ENCODE measurements around the gene CLEC18C. TPM values are rescaled to one million over a fixed set of nuclear protein-coding genes. Genes with fewer than 3 reads are reported as not detected.

CLEC18C gene
- total and polyA plus RNA-seq, 2 of the 4 experiments (the other 2 are of a cell fraction), result 0.03 TPM; not detected in 1

DNA sequence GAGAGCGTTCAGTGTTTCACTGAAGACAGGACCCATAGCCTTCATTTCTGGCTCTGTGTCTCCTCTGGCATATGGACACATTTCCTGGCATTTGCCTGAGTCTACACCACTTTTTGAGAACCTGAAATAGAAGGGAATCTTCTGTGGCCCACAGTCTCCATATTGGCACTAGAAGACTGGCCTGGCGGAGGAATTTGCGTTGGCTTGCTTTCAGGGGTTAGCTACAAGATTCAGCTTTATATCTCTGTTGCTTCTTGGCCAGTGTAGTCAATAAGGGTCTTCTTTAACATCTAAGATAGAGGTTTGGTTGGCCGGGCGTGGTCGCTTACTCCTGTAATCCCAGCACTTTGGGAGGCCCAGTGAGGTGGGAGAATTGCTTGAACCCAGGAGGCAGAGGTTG lies 12.8 kb upstream of the CLEC18C start:
- Histone ChIP-seq H4K91ac (ENCODE audit: insufficient read depth, low read depth, low read length) (no peak overlapping the region), H3K23ac (ENCODE audit: low read depth, low read length) (no peak overlapping the region), H2AFZ (replicated peaks; ENCODE audit: low read length, poor library complexity) (no peak overlapping the region), H3K9me1 (ENCODE audit: insufficient read depth, low read length) (peaks cover 10% of the 10 kb centered on the region; the same call in 1 of the 2 replicates), H3K9ac (ENCODE audit: low read depth, low read length) (no peak overlapping the region), H2AK9ac (replicated peaks; ENCODE audit: low read depth, low read length, poor library complexity) (no peak overlapping the region), H3K4ac (ENCODE audit: low read depth, low read length) (no peak overlapping the region), H4K8ac (ENCODE audit: low read depth in 2 of 2, low read length in 2 of 2) (no peak overlapping the region), H3K56ac (ENCODE audit: extremely low read depth, insufficient read depth, low read length) (no peak overlapping the region), H2AK5ac (ENCODE audit: low read depth, low read length) (no peak overlapping the region), H2BK120ac (ENCODE audit: low read depth, low read length) (no peak overlapping the region), H4K5ac (ENCODE audit: low read depth, low read length) (no peak overlapping the region), H3K4me1 (ENCODE audit: control insufficient read depth, insufficient read depth, low read length) (peaks cover 8% of the 10 kb centered on the region), H3K9me3 (ENCODE audit: control insufficient read depth, insufficient read depth, low read length) (no peaks in the 10 kb centered on the region), H3K4me2 (ENCODE audit: low read depth, low read length) (no peak overlapping the region), H3K18ac (ENCODE audit: low read depth, low read length) (no peak overlapping the region), H2BK5ac (ENCODE audit: low read depth, low read length, poor library complexity, severe bottlenecking) (no peak overlapping the region), H4K20me1 (ENCODE audit: insufficient read depth, low read length) (peaks cover 3% of the 10 kb centered on the region; the same call in 1 of the 2 replicates), H3K27me3 (ENCODE audit: control insufficient read depth, insufficient read depth, low read length) (no peaks in the 10 kb centered on the region), H3K36me3 (ENCODE audit: control insufficient read depth, insufficient read depth, low read length) (peaks cover 44% of the 10 kb centered on the region), H3K14ac (replicated peaks; ENCODE audit: low read depth, low read length) (no peak overlapping the region), H2BK20ac (ENCODE audit: low read depth, low read length) (no peak overlapping the region), H3K27ac (ENCODE audit: insufficient read depth, low read length) (no peak overlapping the region), H3K4me3 (ENCODE audit: insufficient read depth, low read depth, low read length) (no peak overlapping the region), H2BK15ac (ENCODE audit: low read depth, low read length) (no peak overlapping the region), H3K79me1 (ENCODE audit: low read depth in 1 of 2, low read length in 2 of 2) (no peaks in the 10 kb centered on the region)
- ChIA-PET POLR2A (ENCODE audit: unreplicated experiment) (no interaction called here), CTCF (no interaction called here)
- ATAC-seq (ENCODE audit: low read depth) (no peak), DNase-seq (no peak)
- 100% methylated on average over 3 of the region's 6 CpGs; no CpG with 5 or more reads in 1 of the 2 experiments for WGBS, 2 experiments (ENCODE audit: extremely low coverage in 2 of 2, insufficient read length in 1 of 2)
- in situ Hi-C loops (cut with MboI; ENCODE audit: low sequenced_read_pairs), result no loop called here
- intact Hi-C loops (cut with micrococcal nuclease), result no loop called here
- dilution Hi-C loops (cut with HindIII; ENCODE audit: low sequenced_read_pairs, unreplicated experiment), result no loop called here
- BruUV-seq (replicated peaks), result no TSS peak
- TF ChIP-seq, protein P1, sequence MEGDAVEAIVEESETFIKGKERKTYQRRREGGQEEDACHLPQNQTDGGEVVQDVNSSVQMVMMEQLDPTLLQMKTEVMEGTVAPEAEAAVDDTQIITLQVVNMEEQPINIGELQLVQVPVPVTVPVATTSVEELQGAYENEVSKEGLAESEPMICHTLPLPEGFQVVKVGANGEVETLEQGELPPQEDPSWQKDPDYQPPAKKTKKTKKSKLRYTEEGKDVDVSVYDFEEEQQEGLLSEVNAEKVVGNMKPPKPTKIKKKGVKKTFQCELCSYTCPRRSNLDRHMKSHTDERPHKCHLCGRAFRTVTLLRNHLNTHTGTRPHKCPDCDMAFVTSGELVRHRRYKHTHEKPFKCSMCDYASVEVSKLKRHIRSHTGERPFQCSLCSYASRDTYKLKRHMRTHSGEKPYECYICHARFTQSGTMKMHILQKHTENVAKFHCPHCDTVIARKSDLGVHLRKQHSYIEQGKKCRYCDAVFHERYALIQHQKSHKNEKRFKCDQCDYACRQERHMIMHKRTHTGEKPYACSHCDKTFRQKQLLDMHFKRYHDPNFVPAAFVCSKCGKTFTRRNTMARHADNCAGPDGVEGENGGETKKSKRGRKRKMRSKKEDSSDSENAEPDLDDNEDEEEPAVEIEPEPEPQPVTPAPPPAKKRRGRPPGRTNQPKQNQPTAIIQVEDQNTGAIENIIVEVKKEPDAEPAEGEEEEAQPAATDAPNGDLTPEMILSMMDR (conservative IDR thresholded peaks at IDR 0.05; ENCODE audit: low read depth, low read length), result no peak
- TF ChIP-seq POLR2A (IDR thresholded peaks at IDR 0.05; ENCODE audit: low read depth, low read length), result no peak
- TF ChIP-seq FOS (IDR thresholded peaks at IDR 0.05; ENCODE audit: low read depth, low read length), result no peak
- TF ChIP-seq USF2 (IDR thresholded peaks at IDR 0.05; ENCODE audit: low read depth, low read length), result no peak
- no peak for TF ChIP-seq SMC3 (IDR thresholded peaks at IDR 0.05; ENCODE audit: low read depth, low read length)
- TF ChIP-seq MXI1 (IDR thresholded peaks at IDR 0.05; ENCODE audit: borderline replicate concordance, low read depth, low read length), result no peak
- TF ChIP-seq NFE2L2 (IDR thresholded peaks at IDR 0.05; ENCODE audit: low read depth, low read length), result no peak
- no peak for TF ChIP-seq RCOR1 (IDR thresholded peaks at IDR 0.05; ENCODE audit: insufficient replicate concordance, low read length)
- no peak for TF ChIP-seq CEBPB (IDR thresholded peaks at IDR 0.05; ENCODE audit: low read depth, low read length)
- no peak for TF ChIP-seq CHD1 (IDR thresholded peaks at IDR 0.05; ENCODE audit: low read depth, low read length)
- TF ChIP-seq BHLHE40 (IDR thresholded peaks at IDR 0.05; ENCODE audit: low read depth, low read length), result no peak
- TF ChIP-seq MAZ (IDR thresholded peaks at IDR 0.05; ENCODE audit: borderline replicate concordance, low read depth, low read length), result no peak
- no peak for TF ChIP-seq RAD21 (IDR thresholded peaks at IDR 0.05; ENCODE audit: low read length)
- TF ChIP-seq MAFK (IDR thresholded peaks at IDR 0.05; ENCODE audit: low read depth, low read length), result no peak
- TF ChIP-seq, protein P2, sequence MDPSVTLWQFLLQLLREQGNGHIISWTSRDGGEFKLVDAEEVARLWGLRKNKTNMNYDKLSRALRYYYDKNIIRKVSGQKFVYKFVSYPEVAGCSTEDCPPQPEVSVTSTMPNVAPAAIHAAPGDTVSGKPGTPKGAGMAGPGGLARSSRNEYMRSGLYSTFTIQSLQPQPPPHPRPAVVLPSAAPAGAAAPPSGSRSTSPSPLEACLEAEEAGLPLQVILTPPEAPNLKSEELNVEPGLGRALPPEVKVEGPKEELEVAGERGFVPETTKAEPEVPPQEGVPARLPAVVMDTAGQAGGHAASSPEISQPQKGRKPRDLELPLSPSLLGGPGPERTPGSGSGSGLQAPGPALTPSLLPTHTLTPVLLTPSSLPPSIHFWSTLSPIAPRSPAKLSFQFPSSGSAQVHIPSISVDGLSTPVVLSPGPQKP (IDR thresholded peaks at IDR 0.05; ENCODE audit: borderline replicate concordance, low read depth, low read length), result no peak
- no peak for TF ChIP-seq RFX5 (IDR thresholded peaks at IDR 0.05; ENCODE audit: low read depth, low read length)

Data from IMR-90 (cell line).